Right lobe of liver (tissue), 4 donors: ENCODE data around the gene PCNT.

Experiments used
- CTCF ChIP-seq, 4 donors: fragments of 200-600 bp in 3 of 4; fragments of 450-650 bp in 1 of 4; IDR thresholded peaks; one replicate each; pipeline versions ENCODE4 v1.5.1 to v1.8.0; 2016 to 2022; ENCODE audit warnings: antibody characterized with exemption in 4 of 4, mild to moderate bottlenecking in 2 of 4
- POLR2A ChIP-seq: fragments of 450-650 bp; IDR thresholded peaks from one replicate; pipeline ENCODE4 v1.6.1; 2017; ENCODE audit warnings: antibody characterized with exemption, mild to moderate bottlenecking
- donor health status: DM: no; HTN: no; CAD: no.
- donor health status: DM: no; HTN: no; CAD: no.
- donor health status: DM: no; HTN: yes; CAD: no.

DNA sequence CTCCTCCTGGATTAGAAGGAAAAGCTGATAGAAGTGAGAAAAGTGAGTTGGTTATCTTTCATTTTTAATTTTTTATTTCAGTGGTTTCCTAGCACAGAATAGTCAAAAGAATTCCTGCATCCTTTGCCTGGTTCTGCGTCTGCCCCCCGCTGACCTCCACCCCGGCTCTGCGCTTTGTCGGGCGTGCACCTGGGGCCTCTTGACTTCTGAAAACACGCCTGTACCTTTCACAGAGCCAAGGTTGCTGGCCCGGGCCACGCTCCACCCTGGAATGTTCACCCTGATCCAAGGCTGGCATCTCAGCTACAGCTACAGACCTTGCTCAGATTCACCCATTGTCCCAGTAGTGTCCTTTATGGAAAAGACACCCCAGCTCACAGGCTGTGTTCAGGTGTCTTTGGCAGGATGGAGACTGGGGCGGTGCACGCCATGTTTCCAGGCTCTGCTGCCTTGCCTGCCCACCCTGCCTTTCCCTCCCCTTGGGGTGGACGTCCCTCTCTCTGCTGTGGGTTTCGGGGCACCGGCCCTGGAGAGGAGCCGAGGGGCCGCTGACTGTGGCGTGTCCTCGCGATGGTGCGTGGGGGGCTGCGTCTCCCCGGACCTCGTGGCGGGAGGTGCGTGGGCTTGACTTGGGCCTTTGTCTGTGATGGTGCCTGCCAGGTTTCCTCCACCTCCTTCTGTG lies 94.5 kb downstream of the PCNT start:
- no peak for TF ChIP-seq CTCF (IDR thresholded peaks at IDR 0.05)
- TF ChIP-seq POLR2A = no peak
